MM.1S (cell line): ENCODE measurements around the gene TAF11.

Experiments used
- DNase-seq: peaks from one replicate; pipeline ENCODE4 v3.0.0-alpha.2; 2015
- H2AFZ ChIP-seq: fragments of 300-600 bp; sonication (generic); 2 replicates; pipeline ENCODE4 v1.6.0; 2016; ENCODE audit warnings: antibody characterized with exemption, low read length
- H3F3A ChIP-seq: fragments of 300-600 bp; sonication (generic); 2 replicates; pipeline ENCODE4 v1.6.1; 2016; ENCODE audit warnings: mild to moderate bottlenecking, antibody characterized with exemption, low read length, moderate library complexity, mixed read lengths; ENCODE audit not compliant: insufficient read depth
- H3K27ac ChIP-seq: fragments of 300-600 bp; sonication (generic); 2 replicates; pipeline ENCODE4 v1.5.1; 2016; ENCODE audit warnings: mild to moderate bottlenecking, low read length
- H3K27me3 ChIP-seq: fragments of 300-600 bp; sonication (generic); replicated peaks from 2 replicates; pipeline ENCODE4 v1.6.0; 2016; ENCODE audit warnings: low read length; ENCODE audit not compliant: insufficient read depth
- H3K36me3 ChIP-seq: fragments of 300-600 bp; sonication (generic); replicated peaks from 2 replicates; pipeline ENCODE4 v1.6.1; 2016; ENCODE audit warnings: mild to moderate bottlenecking, low read length, mixed read lengths; ENCODE audit not compliant: insufficient read depth
- H3K4me1 ChIP-seq: fragments of 300-600 bp; sonication (generic); 2 replicates; pipeline ENCODE4 v1.6.1; 2016; ENCODE audit warnings: low read length, mixed read lengths
- H3K4me2 ChIP-seq: fragments of 300-600 bp; sonication (generic); 2 replicates; pipeline ENCODE4 v1.6.0; 2016; ENCODE audit warnings: low read depth, low read length
- H3K4me3 ChIP-seq: fragments of 300-600 bp; sonication (generic); 2 replicates; pipeline ENCODE4 v1.5.1; 2016; ENCODE audit warnings: low read length, mixed read lengths
- H3K79me2 ChIP-seq: fragments of 300-600 bp; sonication (generic); 2 replicates; pipeline ENCODE4 v1.6.1; 2016; ENCODE audit warnings: mixed run types, low read length, mixed read lengths
- H3K9ac ChIP-seq: fragments of 300-600 bp; sonication (generic); 2 replicates; pipeline ENCODE4 v1.6.1; 2016; ENCODE audit warnings: low read length, mixed read lengths
- H3K9me2 ChIP-seq: fragments of 300-600 bp; sonication (generic); replicated peaks from 2 replicates; pipeline ENCODE4 v1.6.1; 2016; ENCODE audit warnings: mild to moderate bottlenecking, low read length, mixed read lengths; ENCODE audit not compliant: insufficient read depth
- H3K9me3 ChIP-seq: fragments of 300-600 bp; sonication (generic); replicated peaks from 2 replicates; pipeline ENCODE4 v1.6.1; 2016; ENCODE audit warnings: mild to moderate bottlenecking, low read length, mixed read lengths; ENCODE audit not compliant: insufficient read depth
- H4K20me1 ChIP-seq: fragments of 300-600 bp; sonication (generic); 2 replicates; pipeline ENCODE4 v1.6.1; 2016; ENCODE audit warnings: mild to moderate bottlenecking, low read length, moderate library complexity, mixed read lengths; ENCODE audit not compliant: insufficient read depth
- EZH2 ChIP-seq: fragments of 300-600 bp; sonication (generic); optimal IDR thresholded peaks from 2 replicates; pipeline ENCODE3; 2017; ENCODE audit warnings: low read depth, mild to moderate bottlenecking, antibody characterized with exemption, low read length, mixed read lengths
- EZH2phosphoT487 ChIP-seq: fragments of 300-600 bp; sonication (generic); IDR thresholded peaks from 2 replicates; pipeline ENCODE4 v1.6.1; 2018; ENCODE audit warnings: antibody characterized with exemption, low read length
- TF ChIP-seq, protein P1 (sequence below): fragments of 300-600 bp; sonication (generic); IDR thresholded peaks from 2 replicates; pipeline ENCODE4 v1.5.1; 2016; ENCODE audit warnings: antibody characterized with exemption, low read length, mixed read lengths

TAF11 gene

GRCh38 chr6:34906826-34907225 is 19.0 kb upstream of the TAF11 start:
- Histone ChIP-seq H2AFZ (no peak overlapping the region), H3K36me3 (no peaks in the 10 kb centered on the region), H3K9ac (no peak overlapping the region), H3F3A (0 out of 2 replicates have a peak, but pooled peaks cover 3% of the 10 kb centered on the region), H3K79me2 (peaks cover 8% of the 10 kb centered on the region; the same call in 1 of the 2 replicates), H3K4me1 (peaks cover 10% of the 10 kb centered on the region), H4K20me1 (peaks cover 9% of the 10 kb centered on the region; the same call in 1 of the 2 replicates), H3K4me3 (no peak overlapping the region), H3K27me3 (peaks cover 11% of the 10 kb centered on the region), H3K4me2 (no peak overlapping the region), H3K27ac (no peak overlapping the region), H3K9me3 (no peaks in the 10 kb centered on the region), H3K9me2 (no peaks in the 10 kb centered on the region)
- no peak for TF ChIP-seq EZH2
- TF ChIP-seq EZH2phosphoT487, result no peak
- TF ChIP-seq, protein P1, sequence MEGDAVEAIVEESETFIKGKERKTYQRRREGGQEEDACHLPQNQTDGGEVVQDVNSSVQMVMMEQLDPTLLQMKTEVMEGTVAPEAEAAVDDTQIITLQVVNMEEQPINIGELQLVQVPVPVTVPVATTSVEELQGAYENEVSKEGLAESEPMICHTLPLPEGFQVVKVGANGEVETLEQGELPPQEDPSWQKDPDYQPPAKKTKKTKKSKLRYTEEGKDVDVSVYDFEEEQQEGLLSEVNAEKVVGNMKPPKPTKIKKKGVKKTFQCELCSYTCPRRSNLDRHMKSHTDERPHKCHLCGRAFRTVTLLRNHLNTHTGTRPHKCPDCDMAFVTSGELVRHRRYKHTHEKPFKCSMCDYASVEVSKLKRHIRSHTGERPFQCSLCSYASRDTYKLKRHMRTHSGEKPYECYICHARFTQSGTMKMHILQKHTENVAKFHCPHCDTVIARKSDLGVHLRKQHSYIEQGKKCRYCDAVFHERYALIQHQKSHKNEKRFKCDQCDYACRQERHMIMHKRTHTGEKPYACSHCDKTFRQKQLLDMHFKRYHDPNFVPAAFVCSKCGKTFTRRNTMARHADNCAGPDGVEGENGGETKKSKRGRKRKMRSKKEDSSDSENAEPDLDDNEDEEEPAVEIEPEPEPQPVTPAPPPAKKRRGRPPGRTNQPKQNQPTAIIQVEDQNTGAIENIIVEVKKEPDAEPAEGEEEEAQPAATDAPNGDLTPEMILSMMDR, result no peak
- no peak for DNase-seq

GRCh38 chr6:34904990-34905613 is 17.3 kb upstream of the TAF11 start:
- Histone ChIP-seq H3K9me3 (no peaks in the 10 kb centered on the region), H3F3A (no peaks in the 10 kb centered on the region), H3K36me3 (no peaks in the 10 kb centered on the region), H4K20me1 (peaks cover 9% of the 10 kb centered on the region; the same call in 1 of the 2 replicates), H3K4me1 (peaks cover 7% of the 10 kb centered on the region), H3K9me2 (no peaks in the 10 kb centered on the region), H3K27me3 (no peaks in the 10 kb centered on the region), H3K4me3 (no peak overlapping the region), H3K4me2 (no peak overlapping the region), H2AFZ (no peak overlapping the region), H3K9ac (no peak overlapping the region), H3K27ac (no peak overlapping the region), H3K79me2 (peaks cover 8% of the 10 kb centered on the region; the same call in 1 of the 2 replicates)
- TF ChIP-seq, protein P1, result no peak
- TF ChIP-seq EZH2, result no peak
- DNase-seq, result no peak

GRCh38 chr6:34901930-34902329 is 14.1 kb upstream of the TAF11 start:
- Histone ChIP-seq H3K27me3 (no peaks in the 10 kb centered on the region), H3K4me2 (no peak overlapping the region), H3K9me3 (no peaks in the 10 kb centered on the region), H3K79me2 (0 out of 2 replicates have a peak, but pooled peaks cover 3% of the 10 kb centered on the region), H2AFZ (no peak overlapping the region), H3K27ac (no peak overlapping the region), H3K4me1 (no peaks in the 10 kb centered on the region), H3K9ac (no peak overlapping the region), H3K9me2 (no peaks in the 10 kb centered on the region), H3K36me3 (no peaks in the 10 kb centered on the region), H4K20me1 (no peaks in the 10 kb centered on the region), H3K4me3 (no peak overlapping the region), H3F3A (no peaks in the 10 kb centered on the region)
- TF ChIP-seq, protein P1, result no peak
- no peak for TF ChIP-seq EZH2phosphoT487
- no peak for TF ChIP-seq EZH2
- DNase-seq, result no peak
